Measurements from ENCODE around the gene SAPCD2. TPM values are rescaled to one million over a fixed set of nuclear protein-coding genes. Genes with fewer than 3 reads are reported as not detected.

The SAPCD2 gene
- polyA plus RNA-seq, 3 donors, result 0.03 to 3.1 (median 1.7) TPM

DNA sequence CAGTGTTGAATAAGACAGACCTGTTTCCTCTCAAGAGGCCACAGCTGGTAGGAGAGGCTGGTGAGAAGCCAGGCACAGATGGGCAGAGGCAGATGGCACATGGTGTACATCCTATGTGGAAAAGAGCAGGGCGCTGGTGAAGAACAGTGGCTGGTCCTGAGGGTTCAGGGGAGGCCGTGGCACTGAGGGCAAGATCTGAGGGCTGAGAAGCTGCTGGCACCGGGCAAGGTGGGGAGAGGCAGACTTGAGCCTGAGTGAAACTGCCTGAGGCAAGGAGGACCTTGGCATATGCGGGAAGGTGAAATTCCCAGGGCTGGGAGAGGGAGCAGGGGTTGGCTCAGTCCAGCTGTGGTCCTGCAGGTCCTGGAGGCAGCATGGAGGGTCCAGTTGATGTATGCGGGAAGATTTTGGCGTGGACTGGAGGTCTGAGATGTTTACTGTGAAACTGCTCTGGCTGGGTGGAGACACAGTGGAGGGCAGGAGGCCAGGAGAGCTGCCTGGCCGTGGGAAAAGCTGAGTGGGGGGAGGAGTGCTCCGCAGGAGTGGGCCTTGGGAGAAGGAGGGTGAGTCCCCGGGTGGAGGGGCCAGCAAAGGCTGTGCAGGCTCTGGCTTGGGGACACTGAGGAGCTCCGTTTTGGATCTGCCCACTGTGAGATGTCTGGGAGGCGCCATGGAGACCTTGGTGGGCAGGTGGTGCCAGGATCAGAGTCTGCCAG lies 19.0 kb upstream of the SAPCD2 start:
- TF ChIP-seq, protein P1, sequence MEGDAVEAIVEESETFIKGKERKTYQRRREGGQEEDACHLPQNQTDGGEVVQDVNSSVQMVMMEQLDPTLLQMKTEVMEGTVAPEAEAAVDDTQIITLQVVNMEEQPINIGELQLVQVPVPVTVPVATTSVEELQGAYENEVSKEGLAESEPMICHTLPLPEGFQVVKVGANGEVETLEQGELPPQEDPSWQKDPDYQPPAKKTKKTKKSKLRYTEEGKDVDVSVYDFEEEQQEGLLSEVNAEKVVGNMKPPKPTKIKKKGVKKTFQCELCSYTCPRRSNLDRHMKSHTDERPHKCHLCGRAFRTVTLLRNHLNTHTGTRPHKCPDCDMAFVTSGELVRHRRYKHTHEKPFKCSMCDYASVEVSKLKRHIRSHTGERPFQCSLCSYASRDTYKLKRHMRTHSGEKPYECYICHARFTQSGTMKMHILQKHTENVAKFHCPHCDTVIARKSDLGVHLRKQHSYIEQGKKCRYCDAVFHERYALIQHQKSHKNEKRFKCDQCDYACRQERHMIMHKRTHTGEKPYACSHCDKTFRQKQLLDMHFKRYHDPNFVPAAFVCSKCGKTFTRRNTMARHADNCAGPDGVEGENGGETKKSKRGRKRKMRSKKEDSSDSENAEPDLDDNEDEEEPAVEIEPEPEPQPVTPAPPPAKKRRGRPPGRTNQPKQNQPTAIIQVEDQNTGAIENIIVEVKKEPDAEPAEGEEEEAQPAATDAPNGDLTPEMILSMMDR (IDR thresholded peaks at IDR 0.05), result no peak
- WGBS (ENCODE audit: insufficient coverage), result 96% methylated on average over 9 of the region's 11 CpGs
- H3K9me3 ChIP-seq (replicated peaks in 1 of 2; ENCODE audit: control insufficient read depth in 1 of 2, insufficient read depth in 1 of 2, low read length in 2 of 2), result no peaks in the 10 kb centered on the region
- Mint-ChIP-seq H3K27ac (peak overlapping the region in 1 of 7 donors; percentile 25), H3K4me1 (peaks cover 27% of the 10 kb centered on the region), H3K36me3 (peaks cover 32 to 55% of the 10 kb centered on the region in 2 donors), H3K27me3 (ENCODE audit: low read depth in 3 of 3) (peaks cover 1 to 3% (median 3%) of the 10 kb centered on the region in 3 donors), H3K4me3 (no peak overlapping the region), H3K9me3 (peaks cover 0 to 9% (median 0%) of the 10 kb centered on the region in 7 donors)
- H2AFZ ChIP-seq (ENCODE audit: insufficient read depth, low read depth, low read length, poor library complexity, severe bottlenecking), result no peak overlapping the region
- H3K4me1 ChIP-seq (ENCODE audit: control insufficient read depth in 1 of 2, insufficient read depth in 2 of 2, low read length in 2 of 2), result peaks cover 23 to 28% of the 10 kb centered on the region in 2 donors
- DNase-seq, result no peak
- peaks cover 5 to 35% of the 10 kb centered on the region in 2 donors for H3K36me3 ChIP-seq (replicated peaks in 1 of 2; ENCODE audit: control insufficient read depth in 1 of 2, insufficient read depth in 2 of 2, low read length in 2 of 2)
- H3K4me2 ChIP-seq (replicated peaks; ENCODE audit: extremely low read depth, low read length, poor library complexity, severe bottlenecking), result no peak overlapping the region
- peaks cover 4% of the 10 kb centered on the region for H3K79me2 ChIP-seq (ENCODE audit: insufficient read depth, low read length)
- no peaks in the 10 kb centered on the region for H3K27me3 ChIP-seq (ENCODE audit: control insufficient read depth in 2 of 2, insufficient read depth in 2 of 2, low read length in 2 of 2)
- no peaks in the 10 kb centered on the region for H4K20me1 ChIP-seq (ENCODE audit: insufficient read depth, low read length)
- H3K4me3 ChIP-seq (replicated peaks in 1 of 3; ENCODE audit: low read depth in 2 of 3, low read length in 3 of 3), result no peak overlapping the region
- H3K27ac ChIP-seq (ENCODE audit: low read depth in 1 of 2, low read length in 2 of 2), result no peak overlapping the region
- intact Hi-C loops (cut with micrococcal nuclease), result no loop called here
- H3K9ac ChIP-seq (ENCODE audit: insufficient read depth, low read length, poor library complexity, severe bottlenecking), result no peak overlapping the region

DNA sequence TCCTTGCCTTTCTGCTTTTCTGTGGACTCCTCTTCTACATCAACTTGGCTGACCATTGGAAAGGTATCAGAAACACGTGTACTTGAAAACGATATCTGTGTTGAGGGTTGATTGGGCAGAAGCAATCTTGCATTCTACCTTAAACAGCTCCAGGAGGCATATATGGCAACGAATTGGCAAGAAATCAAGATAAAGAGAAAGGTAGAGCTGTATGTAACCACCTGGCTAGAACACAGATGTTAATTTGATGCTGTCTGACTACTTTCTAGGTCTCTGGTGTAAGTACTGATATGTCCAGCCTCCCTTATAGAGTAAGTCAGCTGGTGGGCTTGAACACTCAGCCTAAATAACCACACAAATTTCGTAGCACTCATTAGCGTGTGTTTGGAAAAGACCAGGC lies 17.8 kb upstream of the SAPCD2 start:
- no peak overlapping the region for H3K9ac ChIP-seq (ENCODE audit: insufficient read depth, low read length, poor library complexity, severe bottlenecking)
- no peak overlapping the region for H3K27ac ChIP-seq (ENCODE audit: low read depth in 1 of 2, low read length in 2 of 2)
- no peaks in the 10 kb centered on the region for H3K9me3 ChIP-seq (replicated peaks in 1 of 2; ENCODE audit: control insufficient read depth in 1 of 2, insufficient read depth in 1 of 2, low read length in 2 of 2)
- Mint-ChIP-seq H3K4me3 (no peak overlapping the region), H3K27me3 (ENCODE audit: low read depth in 3 of 3) (peaks cover 1 to 3% (median 1%) of the 10 kb centered on the region in 3 donors), H3K36me3 (peaks cover 33 to 51% of the 10 kb centered on the region in 2 donors), H3K4me1 (peaks cover 30% of the 10 kb centered on the region), H3K27ac (peak overlapping the region; percentile 44 to 97 (median 95)), H3K9me3 (peaks cover 0 to 9% (median 0%) of the 10 kb centered on the region in 7 donors)
- peak overlapping the region; percentile 92 for H3K4me2 ChIP-seq (replicated peaks; ENCODE audit: extremely low read depth, low read length, poor library complexity, severe bottlenecking)
- TF ChIP-seq, protein P1 (IDR thresholded peaks at IDR 0.05), result no peak
- WGBS (ENCODE audit: insufficient coverage), result no CpG with 5 or more reads among the region's 5 CpGs
- H3K36me3 ChIP-seq (replicated peaks in 1 of 2; ENCODE audit: control insufficient read depth in 1 of 2, insufficient read depth in 2 of 2, low read length in 2 of 2), result peaks cover 12 to 35% of the 10 kb centered on the region in 2 donors
- peak overlapping the region in 1 of 3 experiments; percentile 77 for H3K4me3 ChIP-seq (replicated peaks in 1 of 3; ENCODE audit: low read depth in 2 of 3, low read length in 3 of 3)
- no peak for DNase-seq
- H3K79me2 ChIP-seq (ENCODE audit: insufficient read depth, low read length), result peaks cover 4% of the 10 kb centered on the region
- peaks cover 23 to 28% of the 10 kb centered on the region in 2 donors for H3K4me1 ChIP-seq (ENCODE audit: control insufficient read depth in 1 of 2, insufficient read depth in 2 of 2, low read length in 2 of 2)
- intact Hi-C loops (cut with micrococcal nuclease), result no loop called here
- no peaks in the 10 kb centered on the region for H3K27me3 ChIP-seq (ENCODE audit: control insufficient read depth in 2 of 2, insufficient read depth in 2 of 2, low read length in 2 of 2)
- no peaks in the 10 kb centered on the region for H4K20me1 ChIP-seq (ENCODE audit: insufficient read depth, low read length)
- peak overlapping the region; percentile 87 for H2AFZ ChIP-seq (ENCODE audit: insufficient read depth, low read depth, low read length, poor library complexity, severe bottlenecking)

Measured in CD14-positive monocyte (primary cell).